GM12878 (cell line): ENCODE data around the gene PRKCZ. TPM values are rescaled to one million over a fixed set of nuclear protein-coding genes. Genes with fewer than 3 reads are reported as not detected.

Source experiments
- ATAC-seq: fragments of 200-7000 bp; cut with Tn5 transposase; 3 replicates; pipeline ENCODE4 v1.9.1; 2020; ENCODE audit warnings: mild to moderate bottlenecking, moderate library complexity
- BruUV-seq: library from RNA; stranded (reverse); fragments of 400-500 nt; replicated peaks from 2 replicates; lab custom pipeline; 2021; lab: Mats Ljungman, UMichigan
- CTCF ChIA-PET: fragments of 300-600 bp; sonication (Branson Sonifier 250); formaldehyde crosslinking; extraction: SDS; loops from one replicate; lab custom pipeline; 2021; ENCODE audit warnings: inconsistent platforms; lab: Yijun Ruan, JAX
- POLR2A ChIA-PET: fragments of 350-600 bp; formaldehyde crosslinking; extraction: SDS; loops from one replicate; lab custom pipeline; 2021; ENCODE audit warnings: inconsistent platforms; lab: Charles Lee
- RAD21 ChIA-PET: fragments of 300-600 bp; sonication (Branson Sonifier 250); formaldehyde crosslinking; loops from one replicate; lab custom pipeline; 2023; ENCODE audit warnings: antibody characterized with exemption; ENCODE audit not compliant: unreplicated experiment; lab: Charles Lee
- SMC1A ChIA-PET: fragments of 300-600 bp; sonication (Branson Sonifier 250); formaldehyde crosslinking; loops from one replicate; lab custom pipeline; 2023; ENCODE audit not compliant: unreplicated experiment, uncharacterized antibody; lab: Charles Lee
- DNase-seq: peaks from one replicate; pipeline ENCODE4 v3.0.0-alpha.2; 2011; ENCODE audit warnings: low read depth, low spot score
- FAIRE-seq: peaks from 3 replicates; lab custom pipeline; 2011; peaks lifted over from hg19 to GRCh38; lab: Jason Lieb, UNC
- H2AFZ ChIP-seq: 2 replicates; pipeline ENCODE4 v1.6.0; 2011; ENCODE audit warnings: low read depth, low read length, control low read depth; ENCODE audit not compliant: control insufficient read depth
- H3K27ac ChIP-seq: 2 replicates; pipeline ENCODE4 v1.5.1; 2011; ENCODE audit warnings: control low read depth; ENCODE audit not compliant: control insufficient read depth, insufficient read depth
- H3K27me3 ChIP-seq, 2 experiments: replicated peaks in 1 of 2; 2 replicates each; pipeline versions ENCODE4 v1.6.0 to v1.6.1; 2011; ENCODE audit warnings: low read length in 1 of 2; ENCODE audit not compliant: control insufficient read depth in 2 of 2, insufficient read depth in 2 of 2
- H3K36me3 ChIP-seq, 2 experiments: 2 replicates each; pipeline ENCODE4 v1.5.1; 2011; ENCODE audit warnings: low read length in 1 of 2; ENCODE audit not compliant: control insufficient read depth in 2 of 2, insufficient read depth in 2 of 2
- H3K4me1 ChIP-seq: 2 replicates; pipeline ENCODE4 v1.6.1; 2011; ENCODE audit warnings: mild to moderate bottlenecking, low read length, moderate library complexity, mixed read lengths; ENCODE audit not compliant: control insufficient read depth, insufficient read depth
- H3K4me2 ChIP-seq: 2 replicates; pipeline ENCODE4 v1.6.0; 2011; ENCODE audit warnings: control low read depth; ENCODE audit not compliant: control insufficient read depth, insufficient read depth
- H3K4me3 ChIP-seq: fragments of 200-600 bp; sonication (generic); 2 replicates; pipeline ENCODE4 v1.5.1; 2016
- H3K79me2 ChIP-seq: 2 replicates; pipeline ENCODE4 v1.6.0; 2011; ENCODE audit warnings: low read length; ENCODE audit not compliant: control insufficient read depth, insufficient read depth
- H3K9ac ChIP-seq: 2 replicates; pipeline ENCODE4 v1.8.0; 2011; ENCODE audit warnings: low read length, control low read depth, mixed read lengths; ENCODE audit not compliant: control insufficient read depth, insufficient read depth
- H3K9me3 ChIP-seq: replicated peaks from 3 replicates; pipeline ENCODE4 v1.5.1; 2011; ENCODE audit warnings: mild to moderate bottlenecking, low read length; ENCODE audit not compliant: control insufficient read depth, insufficient read depth
- H4K20me1 ChIP-seq: 2 replicates; pipeline ENCODE4 v1.6.0; 2011; ENCODE audit not compliant: control insufficient read depth, insufficient read depth
- BACH1 ChIP-seq: fragments of 450-650 bp; IDR thresholded peaks from 2 replicates; pipeline ENCODE4 v1.6.1; 2017; ENCODE audit warnings: mild to moderate bottlenecking, borderline replicate concordance
- CBFB ChIP-seq: IDR thresholded peaks from 2 replicates; pipeline ENCODE4 v1.6.1; 2016; ENCODE audit warnings: antibody characterized with exemption, low read depth
- CBX3 ChIP-seq: fragments of 200-600 bp; sonication (generic); IDR thresholded peaks from 2 replicates; pipeline ENCODE4 v1.6.1; 2016; ENCODE audit warnings: low read depth, borderline replicate concordance
- EED ChIP-seq: sonication (generic); IDR thresholded peaks from 2 replicates; pipeline ENCODE4 v1.6.1; 2016; ENCODE audit warnings: antibody characterized with exemption, low read depth
- ESRRA ChIP-seq: IDR thresholded peaks from 2 replicates; pipeline ENCODE4 v1.6.1; 2012; ENCODE audit warnings: mild to moderate bottlenecking, low read length, improper control_type of control experiment
- IKZF2 ChIP-seq, 2 experiments: fragments of 450-650 bp; IDR thresholded peaks; 2 replicates each; pipeline ENCODE4 v1.6.1; 2017; ENCODE audit warnings: mild to moderate bottlenecking in 2 of 2, moderate library complexity in 2 of 2
- MEF2A ChIP-seq: IDR thresholded peaks from 2 replicates; pipeline ENCODE4 v1.6.1; 2011; ENCODE audit warnings: low read depth, mild to moderate bottlenecking, low read length, moderate library complexity; ENCODE audit not compliant: insufficient read depth
- NFYA ChIP-seq: IDR thresholded peaks from 2 replicates; pipeline ENCODE4 v1.6.1; 2011; ENCODE audit warnings: low read depth, mild to moderate bottlenecking, low read length, improper control_type of control experiment, borderline replicate concordance
- NR2F1 ChIP-seq: fragments of 450-650 bp; conservative IDR thresholded peaks from 2 replicates; pipeline ENCODE4 v1.6.1; 2017; ENCODE audit warnings: mild to moderate bottlenecking
- RFX5 ChIP-seq: IDR thresholded peaks from 2 replicates; pipeline ENCODE4 v1.6.1; 2011; ENCODE audit warnings: low read depth, low read length, improper control_type of control experiment
- SMAD5 ChIP-seq: IDR thresholded peaks from 2 replicates; pipeline ENCODE4 v1.6.1; 2016; ENCODE audit warnings: antibody characterized with exemption, low read depth
- TBL1XR1 ChIP-seq: IDR thresholded peaks from 2 replicates; pipeline ENCODE4 v1.6.1; 2012; ENCODE audit warnings: low read depth, low read length, improper control_type of control experiment
- TCF12 ChIP-seq: IDR thresholded peaks from 2 replicates; pipeline ENCODE4 v1.6.1; 2011; ENCODE audit warnings: low read depth, mild to moderate bottlenecking, low read length
- ZBTB4 ChIP-seq: fragments of 450-650 bp; formaldehyde crosslinking; IDR thresholded peaks from 2 replicates; pipeline ENCODE4 v1.4.0; 2022; ENCODE audit warnings: mild to moderate bottlenecking, moderate library complexity
- WGBS: methylation state at CpG from one replicate; pipeline ENCODE4 v1.1.6; 2016; ENCODE audit warnings: low lambda C conversion rate; ENCODE audit not compliant: insufficient replicate concordance, insufficient coverage; ENCODE audit errors: missing lambda C conversion rate; 5-methylcytosine and 5-hydroxymethylcytosine counted together
- in situ Hi-C: fragments of 300-500 bp; cut with MboI; formaldehyde crosslinking; loops from 9 replicates; pipeline ENCODE4 v1.14.3; 2018; ENCODE audit warnings: mixed read lengths
- intact Hi-C: fragments of 100-400 bp; cut with micrococcal nuclease; formaldehyde crosslinking; loops from one replicate; pipeline ENCODE4 v1.14.2; 2022; ENCODE audit not compliant: unreplicated experiment
- polyA plus RNA-seq, 11 experiments: library from polyadenylated mRNA; depleted of rRNA in 4 of 11; unstranded in 6 of 11; stranded (reverse) in 5 of 11; fragments of >200 nt; fragmentation: Nextera tagmentation in 4 of 11; fragmentation: Illumina TruSeq in 1 of 11; extraction: Ambion mirVana in 4 of 11; extraction: Trizol in 1 of 11; gene quantifications; 1 replicate in 1 of 11; 2 replicates in 10 of 11; pipeline versions ENCODE4 v1.2.1 to v1.2.3, GENCODE V29; 2011 to 2016; ENCODE audit warnings: inconsistent platforms in 2 of 11, missing spikeins in 2 of 11, low read depth in 1 of 11
- total RNA-seq, 4 experiments: library from RNA; depleted of rRNA in 3 of 4; stranded (reverse); fragments of >200 nt in 3 of 4; fragmentation: Illumina TruSeq in 1 of 4; extraction: Trizol in 1 of 4; gene quantifications; 2 replicates each; pipeline versions ENCODE4 v1.2.1 to v1.2.3, GENCODE V29; 2013 to 2021

PRKCZ gene
- total and polyA plus RNA-seq, 10 of the 15 experiments (the other 5 are each of a cell fraction or from before 2014, with no cell fraction given): 0.05 to 1.9 (median 0.64) TPM; not detected in 1

GRCh38 chr1:2047749-2048729, 2.2 kb upstream of the PRKCZ start:
- intact Hi-C loops: loop anchor here (5.0 kb wide), 1 partner anchor 106 kb away; no protein-coding TSS in a partner anchor
- Histone ChIP-seq H3K4me3 (no peak overlapping the region), H3K9me3 (no peaks in the 10 kb centered on the region), H3K4me1 (no peaks in the 10 kb centered on the region), H3K4me2 (no peak overlapping the region), H4K20me1 (no peaks in the 10 kb centered on the region), H3K27me3 (peaks cover 0 to 3% of the 10 kb centered on the region in 2 experiments; a peak in 3 of 4 replicates), H3K36me3 (no peaks in the 10 kb centered on the region), H2AFZ (no peak overlapping the region), H3K27ac (no peak overlapping the region), H3K79me2 (no peaks in the 10 kb centered on the region), H3K9ac (no peak overlapping the region)
- CTCF ChIA-PET: no interaction called here
- 58% methylated on average over 25 of the region's 25 CpGs for WGBS
- no peak for DNase-seq
- FAIRE-seq: no peak
- RAD21 ChIA-PET: no interaction called here
- POLR2A ChIA-PET: no interaction called here
- TF ChIP-seq TCF12: no peak
- TF ChIP-seq ZBTB4 (CRISPR knock-in tag): no peak
- TF ChIP-seq IKZF2 (IDR thresholded peaks at IDR 0.05): no peak
- TF ChIP-seq ESRRA: no peak
- no peak for TF ChIP-seq TBL1XR1
- TF ChIP-seq EED: no peak
- TF ChIP-seq BACH1: no peak
- no peak for TF ChIP-seq CBFB
- no peak for TF ChIP-seq SMAD5
- TF ChIP-seq MEF2A: no peak
- TF ChIP-seq CBX3: no peak
- no peak for TF ChIP-seq RFX5
- no peak for TF ChIP-seq NR2F1
- no peak for TF ChIP-seq NFYA
- BruUV-seq: no TSS peak
- ATAC-seq: no peak
- in situ Hi-C loops: no loop called here
- SMC1A ChIA-PET: no interaction called here
